Ishikawa (cell line): ENCODE measurements around the gene BLOC1S4.

ENCODE experiments used
- CEBPB ChIP-seq: IDR thresholded peaks from 2 replicates; pipeline ENCODE4 v1.6.1; 2012
- RAD21 ChIP-seq: IDR thresholded peaks from 2 replicates; pipeline ENCODE4 v1.6.1; 2012; ENCODE audit warnings: low read depth
- TAF1 ChIP-seq: IDR thresholded peaks from 2 replicates; pipeline ENCODE4 v1.6.1; 2012; ENCODE audit warnings: low read depth, mild to moderate bottlenecking
- TEAD4 ChIP-seq: IDR thresholded peaks from 2 replicates; pipeline ENCODE4 v1.6.1; 2012
- YY1 ChIP-seq: IDR thresholded peaks from 2 replicates; pipeline ENCODE4 v1.6.1; 2012; ENCODE audit warnings: low read depth
- ZBTB7A ChIP-seq: IDR thresholded peaks from 2 replicates; pipeline ENCODE4 v1.6.1; 2012; ENCODE audit warnings: low read depth
- TF ChIP-seq, protein P1 (sequence below): IDR thresholded peaks from 2 replicates; pipeline ENCODE4 v1.6.1; 2012; ENCODE audit warnings: low read depth, mild to moderate bottlenecking

DNA sequence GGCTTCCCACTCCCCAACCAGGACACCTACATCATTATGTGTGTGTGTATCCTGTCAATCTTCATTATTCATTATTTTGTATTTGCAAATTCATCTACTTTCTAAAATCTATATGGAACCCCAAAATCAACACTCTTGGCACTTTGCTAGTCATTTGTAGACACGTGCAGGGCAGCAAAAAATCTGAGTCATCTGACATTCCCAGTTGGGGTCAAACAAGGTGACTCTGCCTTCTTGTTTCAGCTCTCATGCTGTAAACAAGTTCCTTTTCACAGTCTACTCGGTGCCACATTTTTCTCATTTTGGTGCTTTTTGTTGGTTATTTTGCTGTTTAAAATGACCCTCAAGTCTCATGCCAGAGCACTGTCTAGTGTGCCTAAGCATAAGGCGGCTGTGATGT is 12.2 kb upstream of the BLOC1S4 start:
- TF ChIP-seq RAD21 (no peak), YY1 (no peak), TAF1 (no peak), ZBTB7A (no peak), TEAD4 (no peak), CEBPB (no peak)
- TF ChIP-seq, protein P1, sequence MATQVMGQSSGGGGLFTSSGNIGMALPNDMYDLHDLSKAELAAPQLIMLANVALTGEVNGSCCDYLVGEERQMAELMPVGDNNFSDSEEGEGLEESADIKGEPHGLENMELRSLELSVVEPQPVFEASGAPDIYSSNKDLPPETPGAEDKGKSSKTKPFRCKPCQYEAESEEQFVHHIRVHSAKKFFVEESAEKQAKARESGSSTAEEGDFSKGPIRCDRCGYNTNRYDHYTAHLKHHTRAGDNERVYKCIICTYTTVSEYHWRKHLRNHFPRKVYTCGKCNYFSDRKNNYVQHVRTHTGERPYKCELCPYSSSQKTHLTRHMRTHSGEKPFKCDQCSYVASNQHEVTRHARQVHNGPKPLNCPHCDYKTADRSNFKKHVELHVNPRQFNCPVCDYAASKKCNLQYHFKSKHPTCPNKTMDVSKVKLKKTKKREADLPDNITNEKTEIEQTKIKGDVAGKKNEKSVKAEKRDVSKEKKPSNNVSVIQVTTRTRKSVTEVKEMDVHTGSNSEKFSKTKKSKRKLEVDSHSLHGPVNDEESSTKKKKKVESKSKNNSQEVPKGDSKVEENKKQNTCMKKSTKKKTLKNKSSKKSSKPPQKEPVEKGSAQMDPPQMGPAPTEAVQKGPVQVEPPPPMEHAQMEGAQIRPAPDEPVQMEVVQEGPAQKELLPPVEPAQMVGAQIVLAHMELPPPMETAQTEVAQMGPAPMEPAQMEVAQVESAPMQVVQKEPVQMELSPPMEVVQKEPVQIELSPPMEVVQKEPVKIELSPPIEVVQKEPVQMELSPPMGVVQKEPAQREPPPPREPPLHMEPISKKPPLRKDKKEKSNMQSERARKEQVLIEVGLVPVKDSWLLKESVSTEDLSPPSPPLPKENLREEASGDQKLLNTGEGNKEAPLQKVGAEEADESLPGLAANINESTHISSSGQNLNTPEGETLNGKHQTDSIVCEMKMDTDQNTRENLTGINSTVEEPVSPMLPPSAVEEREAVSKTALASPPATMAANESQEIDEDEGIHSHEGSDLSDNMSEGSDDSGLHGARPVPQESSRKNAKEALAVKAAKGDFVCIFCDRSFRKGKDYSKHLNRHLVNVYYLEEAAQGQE, result no peak
